ENCODE data around the gene C1QTNF12. TPM values are rescaled to one million over a fixed set of nuclear protein-coding genes. Genes with fewer than 3 reads are reported as not detected.

The C1QTNF12 gene
- polyA plus RNA-seq, 3 donors: 1.1 TPM; not detected in 2

GRCh38 chr1:1215080-1215676, 31.3 kb downstream of the C1QTNF12 start:
- intact Hi-C loops (cut with micrococcal nuclease): no loop called here
- Histone ChIP-seq H3K27ac (ENCODE audit: low read depth in 1 of 2, low read length in 2 of 2) (no peak overlapping the region), H3K27me3 (ENCODE audit: control insufficient read depth in 2 of 2, insufficient read depth in 2 of 2, low read length in 2 of 2) (peaks cover 0 to 22% of the 10 kb centered on the region in 2 donors), H3K4me3 (replicated peaks in 1 of 3; ENCODE audit: low read depth in 2 of 3, low read length in 3 of 3) (no peak overlapping the region), H3K9me3 (replicated peaks in 1 of 2; ENCODE audit: control insufficient read depth in 1 of 2, insufficient read depth in 1 of 2, low read length in 2 of 2) (no peaks in the 10 kb centered on the region), H3K9ac (ENCODE audit: insufficient read depth, low read length, poor library complexity, severe bottlenecking) (no peak overlapping the region), H3K79me2 (ENCODE audit: insufficient read depth, low read length) (no peaks in the 10 kb centered on the region), H2AFZ (ENCODE audit: insufficient read depth, low read depth, low read length, poor library complexity, severe bottlenecking) (no peak overlapping the region), H3K4me2 (replicated peaks; ENCODE audit: extremely low read depth, low read length, poor library complexity, severe bottlenecking) (no peak overlapping the region), H3K4me1 (ENCODE audit: control insufficient read depth in 1 of 2, insufficient read depth in 2 of 2, low read length in 2 of 2) (peaks cover 6 to 8% of the 10 kb centered on the region in 2 donors), H3K36me3 (replicated peaks in 1 of 2; ENCODE audit: control insufficient read depth in 1 of 2, insufficient read depth in 2 of 2, low read length in 2 of 2) (peaks cover 38 to 40% of the 10 kb centered on the region in 2 donors), H4K20me1 (ENCODE audit: insufficient read depth, low read length) (peaks cover 31% of the 10 kb centered on the region)
- Mint-ChIP-seq H3K27ac (peak overlapping the region in 1 of 7 donors; percentile 75), H3K4me3 (no peak overlapping the region), H3K4me1 (peaks cover 2% of the 10 kb centered on the region), H3K9me3 (no peaks in the 10 kb centered on the region), H3K36me3 (peaks cover 28 to 36% of the 10 kb centered on the region in 2 donors), H3K27me3 (ENCODE audit: low read depth in 3 of 3) (peaks cover 15 to 36% (median 29%) of the 10 kb centered on the region in 3 donors)
- peak in 1 of 3 donors; percentile 37 for DNase-seq
- no peak for TF ChIP-seq CTCF (IDR thresholded peaks at IDR 0.05)
- WGBS (ENCODE audit: insufficient coverage): 88% methylated on average over 4 of the region's 11 CpGs

GRCh38 chr1:1213345-1214265, 32.9 kb downstream of the C1QTNF12 start, which contains the start of gene TNFRSF4:
Gene TNFRSF4, minus strand, starts transcription at chr1:1214153. Its CDS starts 26 bp downstream, at chr1:1214127.
- H3K4me1 ChIP-seq (ENCODE audit: control insufficient read depth in 1 of 2, insufficient read depth in 2 of 2, low read length in 2 of 2): peaks cover 6 to 8% of the 10 kb centered on the region in 2 donors
- H3K9me3 ChIP-seq (replicated peaks in 1 of 2; ENCODE audit: control insufficient read depth in 1 of 2, insufficient read depth in 1 of 2, low read length in 2 of 2): no peaks in the 10 kb centered on the region
- 15% methylated on average over 48 of the region's 56 CpGs for WGBS (ENCODE audit: insufficient coverage)
- peaks cover 0 to 32% of the 10 kb centered on the region in 2 donors for H3K27me3 ChIP-seq (ENCODE audit: control insufficient read depth in 2 of 2, insufficient read depth in 2 of 2, low read length in 2 of 2)
- no peak within 1 kb of the TSS for H3K9ac ChIP-seq (ENCODE audit: insufficient read depth, low read length, poor library complexity, severe bottlenecking)
- Mint-ChIP-seq H3K4me3 (peak within 1 kb of the TSS in 1 of 2 donors; percentile 21), H3K27me3 (ENCODE audit: low read depth in 3 of 3) (peaks cover 28 to 51% (median 39%) of the 10 kb centered on the region in 3 donors), H3K27ac (peak within 1 kb of the TSS in 2 of 7 donors; percentile 50 to 75), H3K9me3 (peaks cover 0 to 2% (median 0%) of the 10 kb centered on the region in 7 donors), H3K36me3 (peaks cover 18 to 22% of the 10 kb centered on the region in 2 donors), H3K4me1 (peaks cover 3% of the 10 kb centered on the region)
- no peak within 1 kb of the TSS for H3K27ac ChIP-seq (ENCODE audit: low read depth in 1 of 2, low read length in 2 of 2)
- H2AFZ ChIP-seq (ENCODE audit: insufficient read depth, low read depth, low read length, poor library complexity, severe bottlenecking): no peak within 1 kb of the TSS
- intact Hi-C loops (cut with micrococcal nuclease): no loop called here
- peaks cover 24% of the 10 kb centered on the region in 2 donors for H3K36me3 ChIP-seq (replicated peaks in 1 of 2; ENCODE audit: control insufficient read depth in 1 of 2, insufficient read depth in 2 of 2, low read length in 2 of 2)
- H3K79me2 ChIP-seq (ENCODE audit: insufficient read depth, low read length): no peaks in the 10 kb centered on the region
- H4K20me1 ChIP-seq (ENCODE audit: insufficient read depth, low read length): peaks cover 21% of the 10 kb centered on the region
- no peak for TF ChIP-seq CTCF (IDR thresholded peaks at IDR 0.05)
- DNase-seq: no peak
- no peak within 1 kb of the TSS for H3K4me3 ChIP-seq (replicated peaks in 1 of 3; ENCODE audit: low read depth in 2 of 3, low read length in 3 of 3)
- no peak within 1 kb of the TSS for H3K4me2 ChIP-seq (replicated peaks; ENCODE audit: extremely low read depth, low read length, poor library complexity, severe bottlenecking)
